Measurements from ENCODE around the gene RHBG. TPM values are rescaled to one million over a fixed set of nuclear protein-coding genes. Genes with fewer than 3 reads are reported as not detected.
A peak's percentile ranks its signal among the peaks of the same experiment; 100 is the strongest.

The RHBG gene
- total RNA-seq, 4 donors from 2014 or later, result 0.23 to 1.6 (median 1.1) TPM

GRCh38 chr1:156417401-156418020 lies 48.5 kb downstream of the RHBG start:
- peaks cover 19 to 100% (median 27%) of the 10 kb centered on the region in 4 donors for H3K27me3 ChIP-seq
- no peak overlapping the region for H3K4me3 ChIP-seq
- WGBS, 2 donors, result 57 to 67% methylated on average over 6 of the region's 6 CpGs
- no peak overlapping the region for H3K27ac ChIP-seq
- no peaks in the 10 kb centered on the region for H3K9me3 ChIP-seq
- intact Hi-C loops (cut with DNase I), result no loop called here
- TF ChIP-seq, protein P1, sequence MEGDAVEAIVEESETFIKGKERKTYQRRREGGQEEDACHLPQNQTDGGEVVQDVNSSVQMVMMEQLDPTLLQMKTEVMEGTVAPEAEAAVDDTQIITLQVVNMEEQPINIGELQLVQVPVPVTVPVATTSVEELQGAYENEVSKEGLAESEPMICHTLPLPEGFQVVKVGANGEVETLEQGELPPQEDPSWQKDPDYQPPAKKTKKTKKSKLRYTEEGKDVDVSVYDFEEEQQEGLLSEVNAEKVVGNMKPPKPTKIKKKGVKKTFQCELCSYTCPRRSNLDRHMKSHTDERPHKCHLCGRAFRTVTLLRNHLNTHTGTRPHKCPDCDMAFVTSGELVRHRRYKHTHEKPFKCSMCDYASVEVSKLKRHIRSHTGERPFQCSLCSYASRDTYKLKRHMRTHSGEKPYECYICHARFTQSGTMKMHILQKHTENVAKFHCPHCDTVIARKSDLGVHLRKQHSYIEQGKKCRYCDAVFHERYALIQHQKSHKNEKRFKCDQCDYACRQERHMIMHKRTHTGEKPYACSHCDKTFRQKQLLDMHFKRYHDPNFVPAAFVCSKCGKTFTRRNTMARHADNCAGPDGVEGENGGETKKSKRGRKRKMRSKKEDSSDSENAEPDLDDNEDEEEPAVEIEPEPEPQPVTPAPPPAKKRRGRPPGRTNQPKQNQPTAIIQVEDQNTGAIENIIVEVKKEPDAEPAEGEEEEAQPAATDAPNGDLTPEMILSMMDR (IDR thresholded peaks at IDR 0.05), result no peak
- TF ChIP-seq POLR2A (IDR thresholded peaks at IDR 0.05), result no peak
- no peak for DNase-seq
- H3K36me3 ChIP-seq, result no peaks in the 10 kb centered on the region
- H3K4me1 ChIP-seq, result peaks cover 23 to 29% (median 27%) of the 10 kb centered on the region in 3 donors

DNA sequence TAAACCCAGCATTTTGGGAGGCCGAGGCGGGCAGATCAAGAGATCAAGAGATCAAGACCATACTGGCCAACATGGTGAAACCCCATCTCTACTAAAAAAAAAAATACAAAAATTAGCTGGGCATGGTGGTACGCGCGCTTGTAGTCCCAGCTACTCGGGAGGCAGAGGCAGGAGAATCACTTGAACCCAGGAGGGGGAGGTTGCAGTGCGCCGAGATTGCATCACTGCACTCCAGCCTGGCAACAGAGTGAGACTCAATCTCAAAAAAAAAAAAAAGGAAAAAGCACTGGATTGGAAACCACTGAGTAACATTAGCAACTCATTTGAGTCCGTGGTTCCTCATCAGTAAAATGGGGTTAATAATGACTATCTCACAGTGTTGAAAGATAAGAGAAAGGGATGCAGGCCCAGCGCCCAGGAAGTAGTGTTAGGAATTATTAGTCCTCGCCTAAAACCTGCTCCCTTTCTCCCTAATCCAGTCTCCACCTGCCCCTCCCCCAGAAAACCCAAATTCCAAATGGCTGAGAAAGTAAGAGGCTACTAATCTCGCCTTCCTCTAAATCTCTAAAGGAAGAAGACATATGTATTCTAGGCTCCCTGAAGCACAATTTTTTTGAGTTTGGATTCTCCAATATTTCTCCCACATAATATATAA lies 49.5 kb downstream of the RHBG start:
- intact Hi-C loops (cut with DNase I), result no loop called here
- no peak for DNase-seq
- no peaks in the 10 kb centered on the region for H3K9me3 ChIP-seq
- H3K4me1 ChIP-seq, result peaks cover 23 to 34% (median 31%) of the 10 kb centered on the region in 3 donors
- peaks cover 19 to 100% (median 27%) of the 10 kb centered on the region in 4 donors for H3K27me3 ChIP-seq
- H3K4me3 ChIP-seq, result no peak overlapping the region
- no peaks in the 10 kb centered on the region for H3K36me3 ChIP-seq
- TF ChIP-seq POLR2A (IDR thresholded peaks at IDR 0.05), result no peak
- TF ChIP-seq, protein P1 (IDR thresholded peaks at IDR 0.05), result no peak
- no peak overlapping the region for H3K27ac ChIP-seq
- WGBS, 2 donors, result 81 to 84% methylated on average over 9 to 11 of the region's 12 CpGs

DNA sequence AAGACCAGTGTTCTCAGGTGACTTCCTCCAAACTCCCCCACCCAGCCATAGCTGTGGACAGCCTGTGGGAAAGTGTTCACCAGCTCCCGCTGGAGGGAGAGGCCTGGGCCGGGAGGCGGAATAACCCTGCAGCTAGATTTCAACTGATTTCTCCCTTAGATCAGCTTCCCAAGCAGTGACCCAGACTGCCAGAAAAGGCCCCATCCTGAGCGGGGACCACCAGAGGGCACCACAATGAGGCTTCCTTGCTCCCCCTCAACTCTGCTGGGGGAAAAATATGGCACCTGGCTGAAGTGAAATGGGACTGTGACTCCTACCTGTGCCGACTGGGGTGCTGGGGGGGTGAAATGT lies 50.8 kb downstream of the RHBG start:
- no peaks in the 10 kb centered on the region for H3K36me3 ChIP-seq
- DNase-seq, result no peak
- H3K27ac ChIP-seq, result no peak overlapping the region
- peaks cover 23 to 34% (median 31%) of the 10 kb centered on the region in 3 donors for H3K4me1 ChIP-seq
- H3K4me3 ChIP-seq, result peak overlapping the region in 2 of 4 donors; percentile 36 to 53
- H3K9me3 ChIP-seq, result no peaks in the 10 kb centered on the region
- intact Hi-C loops (cut with DNase I), result no loop called here
- no CpG with 5 or more reads among the region's 5 CpGs for WGBS, 2 donors
- H3K27me3 ChIP-seq, result peaks cover 19 to 100% (median 25%) of the 10 kb centered on the region in 4 donors
- TF ChIP-seq, protein P1 (IDR thresholded peaks at IDR 0.05), result no peak
- TF ChIP-seq POLR2A (IDR thresholded peaks at IDR 0.05), result no peak

- H3K4me3 ChIP-seq, result peak overlapping the region in 3 of 4 donors; percentile 23 to 53 (median 36)
- no peak overlapping the region for H3K27ac ChIP-seq
- no peaks in the 10 kb centered on the region for H3K36me3 ChIP-seq
- no peaks in the 10 kb centered on the region for H3K9me3 ChIP-seq
- intact Hi-C loops (cut with DNase I), result no loop called here
- 12 to 18% methylated on average over 18 to 20 of the region's 69 CpGs for WGBS, 2 donors
- no peak for DNase-seq
- peaks cover 19 to 100% (median 25%) of the 10 kb centered on the region in 4 donors for H3K27me3 ChIP-seq
- no peak for TF ChIP-seq POLR2A (IDR thresholded peaks at IDR 0.05)
- TF ChIP-seq, protein P1 (IDR thresholded peaks at IDR 0.05), result no peak
- peaks cover 23 to 34% (median 31%) of the 10 kb centered on the region in 3 donors for H3K4me1 ChIP-seq
Measured at GRCh38 chr1:156420205-156421061, 51.4 kb downstream of the RHBG start.
